Fibroblast of lung (primary cell): Measurements from ENCODE around the gene ATP5PB. TPM values are rescaled to one million over a fixed set of nuclear protein-coding genes. Genes with fewer than 3 reads are reported as not detected.

ENCODE experiments used
- DNase-seq, 2 donors: peaks; one replicate each; pipeline versions ENCODE4 v3.0.0 to v3.0.0-alpha.2; 2010; ENCODE audit warnings: low read depth in 2 of 2
- H2AFZ ChIP-seq: 2 replicates; pipeline ENCODE4 v1.5.1; 2012; ENCODE audit warnings: low read length, control low read depth, inconsistent platforms
- H3K27ac ChIP-seq: 2 replicates; pipeline ENCODE4 v1.5.1; 2011; ENCODE audit warnings: low read length, control low read depth; ENCODE audit not compliant: insufficient read depth
- H3K27me3 ChIP-seq: 2 replicates; pipeline ENCODE4 v1.5.1; 2011; ENCODE audit warnings: mild to moderate bottlenecking, low read length; ENCODE audit not compliant: control insufficient read depth, insufficient read depth
- H3K36me3 ChIP-seq: 2 replicates; pipeline ENCODE4 v1.5.1; 2011; ENCODE audit warnings: low read length; ENCODE audit not compliant: control insufficient read depth, insufficient read depth
- H3K4me1 ChIP-seq: 2 replicates; pipeline ENCODE4 v1.5.1; 2011; ENCODE audit warnings: low read length; ENCODE audit not compliant: control insufficient read depth, insufficient read depth; ENCODE audit errors: extremely low read depth
- H3K4me2 ChIP-seq: 2 replicates; pipeline ENCODE4 v1.5.1; 2011; ENCODE audit warnings: low read length, control low read depth; ENCODE audit not compliant: insufficient read depth; ENCODE audit errors: extremely low read depth
- H3K4me3 ChIP-seq, 4 experiments: fragments of 200-600 bp in 1 of 4; sonication (generic) in 1 of 4; replicated peaks in 1 of 4; 2 replicates each; pipeline ENCODE4 v1.5.1; 2011 to 2016; ENCODE audit warnings: low read length in 4 of 4, low read depth in 3 of 4, mild to moderate bottlenecking in 3 of 4, control low read depth in 2 of 4, inconsistent platforms in 1 of 4, mixed read lengths in 1 of 4; ENCODE audit not compliant: insufficient read depth in 1 of 4; ENCODE audit errors: control extremely low read depth in 1 of 4
- H3K79me2 ChIP-seq: 2 replicates; pipeline ENCODE4 v1.5.1; 2012; ENCODE audit warnings: mild to moderate bottlenecking, low read length, inconsistent platforms; ENCODE audit not compliant: control insufficient read depth, insufficient read depth
- H3K9ac ChIP-seq: 2 replicates; pipeline ENCODE4 v1.5.1; 2011; ENCODE audit warnings: mild to moderate bottlenecking, low read length, control low read depth; ENCODE audit not compliant: insufficient read depth
- H3K9me3 ChIP-seq: 2 replicates; pipeline ENCODE4 v1.5.1; 2012; ENCODE audit warnings: low read depth, low read length; ENCODE audit not compliant: control insufficient read depth, insufficient read depth
- H4K20me1 ChIP-seq: 2 replicates; pipeline ENCODE4 v1.5.1; 2011; ENCODE audit warnings: low read length; ENCODE audit not compliant: control insufficient read depth, insufficient read depth; ENCODE audit errors: extremely low read depth
- EZH2 ChIP-seq: IDR thresholded peaks from 2 replicates; pipeline ENCODE4 v1.5.1; 2012; ENCODE audit warnings: low read length, control low read depth, mild to moderate bottlenecking; ENCODE audit errors: missing control alignments
- polyA plus RNA-seq, 2 donors: library from polyadenylated mRNA; depleted of rRNA in 1 of 2; stranded (reverse) in 1 of 2; unstranded in 1 of 2; fragments of >200 nt; gene quantifications; 2 replicates each; pipeline ENCODE4 v1.2.1, GENCODE V29; 2011 to 2012; ENCODE audit warnings: missing spikeins in 1 of 2
- total RNA-seq: library from RNA; depleted of rRNA; stranded (reverse); fragments of >200 nt; gene quantifications from 2 replicates; pipeline ENCODE4 v1.2.1, GENCODE V29; 2014
- TF ChIP-seq, protein P1 (sequence below), 2 donors: IDR thresholded peaks in 1 of 2; conservative IDR thresholded peaks in 1 of 2; 1 replicate in 1 of 2; 2 replicates in 1 of 2; pipeline ENCODE4 v1.5.1; 2011 to 2012; ENCODE audit warnings: low read length in 2 of 2, control low read depth in 1 of 2, inconsistent platforms in 1 of 2, low read depth in 1 of 2, mild to moderate bottlenecking in 1 of 2

ATP5PB gene
- total and polyA plus RNA-seq, 2 donors (not counting 1 experiment from before 2014, with no cell fraction given), result 162 to 417 TPM

DNA sequence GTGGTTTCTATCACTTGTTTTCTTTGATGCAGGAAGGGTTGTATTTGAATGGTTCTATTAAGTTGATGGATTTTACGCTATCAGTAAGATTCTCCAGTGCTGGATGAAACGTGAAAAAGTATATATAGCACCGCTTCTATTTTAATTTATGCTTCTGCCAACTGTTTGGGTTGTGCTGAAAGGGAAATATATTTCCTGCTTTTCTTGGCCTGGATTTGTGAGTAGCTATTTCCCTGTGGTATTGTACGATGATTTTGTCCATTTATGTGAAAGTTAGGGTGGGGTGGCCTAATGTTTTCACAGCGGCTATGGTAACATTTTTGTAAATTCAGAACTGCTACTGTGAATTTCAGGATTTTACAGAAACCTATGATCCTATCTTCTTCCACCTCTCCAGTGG lies 24.8 kb downstream of the ATP5PB start:
- Histone ChIP-seq H3K9me3 (no peaks in the 10 kb centered on the region), H3K4me1 (no peaks in the 10 kb centered on the region), H2AFZ (no peak overlapping the region), H3K4me2 (no peak overlapping the region), H3K27ac (no peak overlapping the region), H3K4me3 (no peak overlapping the region), H4K20me1 (no peaks in the 10 kb centered on the region), H3K27me3 (no peaks in the 10 kb centered on the region), H3K36me3 (no peaks in the 10 kb centered on the region), H3K9ac (no peak overlapping the region), H3K79me2 (no peaks in the 10 kb centered on the region)
- TF ChIP-seq, protein P1, sequence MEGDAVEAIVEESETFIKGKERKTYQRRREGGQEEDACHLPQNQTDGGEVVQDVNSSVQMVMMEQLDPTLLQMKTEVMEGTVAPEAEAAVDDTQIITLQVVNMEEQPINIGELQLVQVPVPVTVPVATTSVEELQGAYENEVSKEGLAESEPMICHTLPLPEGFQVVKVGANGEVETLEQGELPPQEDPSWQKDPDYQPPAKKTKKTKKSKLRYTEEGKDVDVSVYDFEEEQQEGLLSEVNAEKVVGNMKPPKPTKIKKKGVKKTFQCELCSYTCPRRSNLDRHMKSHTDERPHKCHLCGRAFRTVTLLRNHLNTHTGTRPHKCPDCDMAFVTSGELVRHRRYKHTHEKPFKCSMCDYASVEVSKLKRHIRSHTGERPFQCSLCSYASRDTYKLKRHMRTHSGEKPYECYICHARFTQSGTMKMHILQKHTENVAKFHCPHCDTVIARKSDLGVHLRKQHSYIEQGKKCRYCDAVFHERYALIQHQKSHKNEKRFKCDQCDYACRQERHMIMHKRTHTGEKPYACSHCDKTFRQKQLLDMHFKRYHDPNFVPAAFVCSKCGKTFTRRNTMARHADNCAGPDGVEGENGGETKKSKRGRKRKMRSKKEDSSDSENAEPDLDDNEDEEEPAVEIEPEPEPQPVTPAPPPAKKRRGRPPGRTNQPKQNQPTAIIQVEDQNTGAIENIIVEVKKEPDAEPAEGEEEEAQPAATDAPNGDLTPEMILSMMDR (conservative IDR thresholded peaks at IDR 0.05 in 1 of 2, IDR thresholded peaks at IDR 0.05 in 1 of 2; ENCODE audit: low read depth in 1 of 2, low read length in 2 of 2), result no peak
- no peak for TF ChIP-seq EZH2
- no peak for DNase-seq

DNA sequence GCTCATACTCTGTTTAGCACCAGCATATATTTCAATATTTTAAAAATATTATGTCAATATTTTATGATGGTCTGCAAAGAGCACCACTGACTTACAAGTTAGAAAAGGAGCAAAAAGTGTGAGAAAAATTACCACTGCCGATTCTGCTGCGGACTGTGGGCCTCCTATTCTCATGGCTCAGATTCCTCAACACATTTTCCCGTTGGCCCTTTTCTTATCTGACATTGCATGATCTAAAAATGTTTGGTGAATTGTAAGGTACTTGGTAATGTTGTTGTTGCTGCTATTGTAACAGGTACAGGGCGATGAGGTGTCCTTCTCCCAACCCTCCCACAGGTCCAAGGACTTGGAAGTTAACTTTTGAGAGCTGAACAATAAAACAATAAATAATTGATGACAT lies 25.3 kb downstream of the ATP5PB start:
- no peak overlapping the region for H3K9ac ChIP-seq
- H3K27me3 ChIP-seq, result no peaks in the 10 kb centered on the region
- no peaks in the 10 kb centered on the region for H3K79me2 ChIP-seq
- no peak overlapping the region for H3K4me2 ChIP-seq
- H3K27ac ChIP-seq, result no peak overlapping the region
- H4K20me1 ChIP-seq, result no peaks in the 10 kb centered on the region
- H3K9me3 ChIP-seq, result no peaks in the 10 kb centered on the region
- H3K4me1 ChIP-seq, result no peaks in the 10 kb centered on the region
- no peak overlapping the region for H2AFZ ChIP-seq
- TF ChIP-seq EZH2, result no peak
- TF ChIP-seq, protein P1 (conservative IDR thresholded peaks at IDR 0.05 in 1 of 2, IDR thresholded peaks at IDR 0.05 in 1 of 2; ENCODE audit: low read depth in 1 of 2, low read length in 2 of 2), result no peak
- no peak overlapping the region for H3K4me3 ChIP-seq
- H3K36me3 ChIP-seq, result no peaks in the 10 kb centered on the region
- DNase-seq, result no peak

DNA sequence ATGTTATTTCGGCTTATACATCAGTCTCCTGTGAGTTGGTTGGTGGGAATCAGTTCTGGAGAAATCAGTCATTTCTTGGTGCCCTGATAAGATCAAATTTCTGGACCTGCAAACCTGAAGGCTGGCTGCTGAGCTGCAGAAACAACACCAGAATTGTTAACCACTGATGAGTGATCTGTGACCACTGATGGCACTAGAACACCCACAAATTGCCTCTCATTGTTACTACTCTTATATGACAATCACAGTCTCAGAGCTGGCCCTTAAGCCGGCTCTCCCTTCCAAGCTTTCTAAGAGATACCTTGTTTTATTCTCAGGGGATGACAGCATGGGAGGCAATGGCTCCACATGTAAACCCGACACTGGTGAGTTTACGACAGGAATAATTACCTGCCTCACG lies 26.4 kb downstream of the ATP5PB start:
- no peak overlapping the region for H3K9ac ChIP-seq
- TF ChIP-seq EZH2, result no peak
- TF ChIP-seq, protein P1 (conservative IDR thresholded peaks at IDR 0.05 in 1 of 2, IDR thresholded peaks at IDR 0.05 in 1 of 2; ENCODE audit: low read depth in 1 of 2, low read length in 2 of 2), result no peak
- no peaks in the 10 kb centered on the region for H4K20me1 ChIP-seq

More for the DNA sequence above, 26.4 kb downstream of the ATP5PB start:
- no peaks in the 10 kb centered on the region for H3K4me1 ChIP-seq
- H3K27ac ChIP-seq, result no peak overlapping the region
- no peak overlapping the region for H3K4me2 ChIP-seq
- DNase-seq, result no peak
- no peaks in the 10 kb centered on the region for H3K9me3 ChIP-seq
- no peaks in the 10 kb centered on the region for H3K36me3 ChIP-seq
- H3K27me3 ChIP-seq, result no peaks in the 10 kb centered on the region
- H3K4me3 ChIP-seq, result no peak overlapping the region
- no peak overlapping the region for H2AFZ ChIP-seq
- no peaks in the 10 kb centered on the region for H3K79me2 ChIP-seq
